Sigmoid colon (tissue), 4 donors: ENCODE results near the gene HOXC13.

Experiments used
- CTCF ChIP-seq, 4 experiments: fragments of 450-650 bp in 3 of 4; fragments of 200-600 bp in 1 of 4; IDR thresholded peaks; one replicate each; pipeline ENCODE4 v1.5.1; 2016 to 2019; ENCODE audit warnings: antibody characterized with exemption in 4 of 4, mild to moderate bottlenecking in 3 of 4, moderate library complexity in 2 of 4
- POLR2A ChIP-seq, 2 donors: fragments of 450-650 bp; IDR thresholded peaks; one replicate each; pipeline ENCODE4 v1.6.1; 2016; ENCODE audit warnings: antibody characterized with exemption in 2 of 2, mild to moderate bottlenecking in 2 of 2, moderate library complexity in 2 of 2
- POLR2AphosphoS5 ChIP-seq, 4 donors: sonication (generic); formaldehyde crosslinking; IDR thresholded peaks; one replicate each; pipeline ENCODE4 v1.6.1; 2017; ENCODE audit warnings: antibody characterized with exemption in 4 of 4

- no peak for TF ChIP-seq CTCF (IDR thresholded peaks at IDR 0.05)
- TF ChIP-seq POLR2A (IDR thresholded peaks at IDR 0.05) = no peak
- peak in 1 of 4 donors; percentile 21 for TF ChIP-seq POLR2AphosphoS5 (IDR thresholded peaks at IDR 0.05)
Observed at GRCh38 chr12:53995378-53996239, 57.0 kb downstream of the HOXC13 start.
